Mucosa of gallbladder (tissue), 1 donor: ENCODE data around the gene GJA10. TPM values are rescaled to one million over a fixed set of nuclear protein-coding genes. Genes with fewer than 3 reads are reported as not detected.
"Not testable (repeated sequence)": the region's sequence is repeated elsewhere in the genome, so short reads cannot be mapped to it uniquely, and the experiment has no call there.

Experiments
- DNase-seq: peaks from one replicate; pipeline ENCODE4 v3.0.0-alpha.2; 2020; ENCODE audit warnings: low spot score
- total RNA-seq: library from RNA; stranded (reverse); gene quantifications from one replicate; pipeline ENCODE4 v1.2.1, GENCODE V29; 2021
- donor health status: DM: no; HTN: no; CAD: no.

The GJA10 gene
- total RNA-seq: not detected

DNA sequence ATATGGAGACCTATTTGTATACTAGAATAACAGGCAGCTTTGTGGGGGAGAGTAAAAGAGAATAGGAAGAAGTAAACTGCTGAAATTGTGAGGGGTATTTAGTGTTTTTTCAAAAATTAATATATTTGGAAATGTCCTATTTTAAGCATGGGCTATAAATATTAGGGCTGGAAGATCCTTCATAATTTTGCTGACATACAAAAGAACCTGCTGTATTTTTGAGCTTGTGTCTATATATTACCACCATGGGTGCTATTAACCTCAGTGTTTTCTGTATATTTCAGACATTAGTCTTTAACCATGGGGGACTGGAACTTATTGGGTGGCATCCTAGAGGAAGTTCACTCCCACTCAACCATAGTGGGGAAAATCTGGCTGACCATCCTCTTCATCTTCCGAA is at the start of gene GJA10:
Gene GJA10 (plus strand): TSS at position 301 of the 400 bp plus-strand sequence. CDS start 0 bp downstream, at position 301.
- DNase-seq: no peak

GRCh38 chr6:89847513-89847912 is 46.8 kb upstream of the GJA10 start:
- DNase-seq: not testable (repeated sequence)

GRCh38 chr6:89853068-89853467 is 41.2 kb upstream of the GJA10 start:
- DNase-seq: no peak

- DNase-seq: no peak
These were observed 36.2 kb upstream of the GJA10 start for GRCh38 chr6:89858041-89858440.

DNA sequence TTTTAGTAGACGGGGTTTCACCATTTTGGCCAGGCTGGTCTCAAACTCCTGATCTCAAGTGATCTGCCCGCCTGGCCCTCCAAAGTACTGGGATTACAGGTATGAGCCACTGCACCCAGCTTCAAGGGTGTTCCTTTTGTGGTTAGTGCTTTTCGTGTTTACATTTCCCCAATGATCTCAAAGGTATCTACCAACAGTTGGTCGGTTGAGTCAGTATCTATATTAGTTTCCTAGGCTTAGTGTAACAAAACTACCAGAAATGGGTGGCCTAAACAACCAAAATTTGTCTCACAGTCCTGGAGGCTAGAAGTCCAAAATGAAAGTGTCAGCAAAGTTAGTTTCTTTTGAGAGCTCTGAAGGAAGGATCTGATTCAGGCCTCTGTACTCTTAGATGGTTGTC is 34.5 kb upstream of the GJA10 start:
- no peak for DNase-seq

DNA sequence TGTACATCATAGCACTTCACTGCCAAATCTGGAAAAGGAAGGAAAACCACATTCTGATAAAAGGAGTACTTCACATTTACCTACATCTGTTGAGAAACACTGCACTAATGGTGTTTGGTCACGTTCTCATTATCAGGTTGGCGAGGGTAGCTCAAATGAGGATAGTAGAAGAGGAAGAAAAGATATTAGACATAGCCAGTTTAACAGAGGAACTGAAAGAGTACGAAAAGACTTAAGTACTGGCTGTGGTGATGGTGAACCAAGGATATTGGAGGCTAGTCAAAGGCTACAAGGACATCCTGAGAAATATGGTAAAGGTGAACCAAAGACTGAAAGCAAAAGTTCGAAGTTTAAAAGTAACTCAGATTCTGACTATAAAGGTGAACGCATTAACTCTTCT is 32.0 kb upstream of the GJA10 start:
- DNase-seq: no peak

- DNase-seq: no peak
These were observed 31.6 kb upstream of the GJA10 start for GRCh38 chr6:89862698-89863097.

DNA sequence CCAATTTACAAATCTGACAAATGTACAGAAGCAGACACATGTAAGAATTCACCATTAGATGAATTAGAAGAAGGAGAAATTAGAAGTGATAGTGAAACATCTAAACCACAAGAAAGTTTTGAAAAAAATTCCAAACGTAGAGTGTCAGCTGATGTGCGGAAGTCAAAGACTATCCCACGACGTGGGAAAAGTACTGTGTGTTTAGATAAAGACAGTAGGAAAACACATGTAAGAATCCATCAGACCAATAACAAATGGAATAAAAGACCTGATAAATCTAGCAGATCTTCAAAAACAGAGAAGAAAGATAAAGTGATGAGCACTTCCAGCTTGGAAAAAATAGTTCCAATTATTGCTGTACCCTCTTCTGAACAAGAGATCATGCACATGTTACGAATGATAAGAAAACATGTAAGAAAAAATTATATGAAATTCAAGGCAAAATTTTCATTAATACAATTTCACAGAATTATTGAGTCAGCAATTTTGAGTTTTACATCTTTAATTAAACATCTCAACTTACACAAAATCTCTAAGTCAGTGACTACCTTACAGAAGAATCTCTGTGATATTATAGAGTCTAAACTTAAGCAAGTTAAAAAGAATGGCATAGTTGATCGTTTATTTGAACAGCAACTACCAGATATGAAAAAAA is 28.1 kb upstream of the GJA10 start:
- no peak for DNase-seq

GRCh38 chr6:89873721-89874120 is 20.5 kb upstream of the GJA10 start:
- DNase-seq: no peak

DNA sequence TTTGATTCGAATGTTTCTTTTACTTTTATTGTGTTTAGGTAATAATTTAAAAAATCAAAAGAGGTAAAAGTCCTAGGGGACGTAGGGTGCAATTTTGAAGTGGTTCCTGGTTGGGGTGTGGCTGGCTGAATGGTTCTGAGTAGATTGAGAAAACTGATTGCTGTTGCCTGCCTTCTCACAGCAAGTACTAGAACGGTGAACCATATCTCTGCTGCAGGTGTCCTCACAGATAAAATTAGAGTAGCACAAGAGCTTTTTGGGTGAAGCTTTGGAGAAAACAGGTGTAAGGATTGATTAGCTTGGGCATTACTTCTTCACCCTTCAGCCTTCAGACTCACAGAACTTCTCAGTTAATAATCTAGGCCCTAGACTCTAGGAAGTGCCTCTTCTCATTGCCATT is 19.8 kb upstream of the GJA10 start:
- no peak for DNase-seq

GRCh38 chr6:89886378-89887120 is 7.7 kb upstream of the GJA10 start:
- DNase-seq: no peak

GRCh38 chr6:89887452-89888137 is 6.7 kb upstream of the GJA10 start:
- DNase-seq: no peak

GRCh38 chr6:89888138-89888514 is 6.1 kb upstream of the GJA10 start:
- no peak for DNase-seq

GRCh38 chr6:89888871-89889270 is 5.4 kb upstream of the GJA10 start:
- no peak for DNase-seq

- DNase-seq: not testable (repeated sequence)
These were observed 3.3 kb upstream of the GJA10 start for GRCh38 chr6:89890845-89891528.

DNA sequence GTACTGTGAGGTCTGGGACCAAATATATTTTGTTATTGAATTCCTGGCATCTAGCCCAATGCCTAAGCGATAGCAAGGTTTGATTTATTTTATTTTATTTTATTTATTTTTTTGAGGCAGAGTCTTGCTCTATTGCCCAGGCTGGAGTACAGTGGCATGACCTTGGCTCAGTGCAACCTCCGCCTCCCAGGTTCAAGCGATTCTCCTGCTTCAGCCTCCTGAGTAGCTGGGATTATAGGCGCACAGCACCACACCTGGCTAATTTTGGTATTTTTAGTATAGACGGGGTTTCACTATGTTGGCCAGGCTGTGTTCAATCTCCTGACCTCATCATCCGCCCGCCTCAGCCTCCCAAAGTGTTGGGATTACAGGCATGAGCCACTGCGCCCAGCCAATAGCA is 1.7 kb upstream of the GJA10 start:
- not testable (repeated sequence) for DNase-seq

DNA sequence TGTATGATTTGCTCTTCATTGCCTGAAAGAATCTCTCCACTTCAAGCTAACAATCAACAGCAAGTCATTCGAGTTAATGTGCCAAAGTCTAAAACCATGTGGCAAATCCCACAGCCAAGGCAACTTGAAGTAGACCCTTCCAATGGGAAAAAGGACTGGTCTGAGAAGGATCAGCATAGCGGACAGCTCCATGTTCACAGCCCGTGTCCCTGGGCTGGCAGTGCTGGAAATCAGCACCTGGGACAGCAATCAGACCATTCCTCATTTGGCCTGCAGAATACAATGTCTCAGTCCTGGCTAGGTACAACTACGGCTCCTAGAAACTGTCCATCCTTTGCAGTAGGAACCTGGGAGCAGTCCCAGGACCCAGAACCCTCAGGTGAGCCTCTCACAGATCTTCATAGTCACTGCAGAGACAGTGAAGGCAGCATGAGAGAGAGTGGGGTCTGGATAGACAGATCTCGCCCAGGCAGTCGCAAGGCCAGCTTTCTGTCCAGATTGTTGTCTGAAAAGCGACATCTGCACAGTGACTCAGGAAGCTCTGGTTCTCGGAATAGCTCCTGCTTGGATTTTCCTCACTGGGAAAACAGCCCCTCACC is 1.1 kb downstream of the GJA10 start:
- DNase-seq: peak; percentile 15

- not testable (repeated sequence) for DNase-seq
These were observed 16.0 kb downstream of the GJA10 start for GRCh38 chr6:89910001-89910901.

DNA sequence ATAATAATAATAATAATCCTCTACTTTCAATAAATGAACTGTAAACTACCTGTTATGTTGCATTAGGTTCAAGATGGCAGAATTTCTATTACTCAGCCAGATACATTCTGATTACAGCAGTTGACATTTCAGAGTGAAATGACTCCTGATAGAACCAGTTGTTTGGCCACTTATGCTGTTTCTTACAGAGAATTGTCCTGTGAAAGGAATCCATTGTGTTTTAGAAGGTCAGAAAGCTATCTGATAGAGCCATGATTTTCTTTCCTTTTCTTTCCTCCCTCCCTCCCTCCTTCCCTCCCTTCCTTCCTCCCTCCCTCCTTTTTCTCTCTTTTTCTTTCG is 16.6 kb downstream of the GJA10 start:
- DNase-seq: no peak

GRCh38 chr6:89916136-89916920 is 22.1 kb downstream of the GJA10 start:
- no peak for DNase-seq
